NCI-H1092 (cell line): ENCODE measurements around the gene INHBA.

Experiments
- DNase-seq: peaks from one replicate; lab custom pipeline; 2025; lab: John Stamatoyannopoulos, UW

Gene INHBA

GRCh38 chr7:41702635-41703371 is at the start of gene INHBA:
TSS of gene INHBA (minus strand) at chr7:41703090. CDS start at chr7:41700374, 2,716 bp downstream.
- no peak for DNase-seq

GRCh38 chr7:41752615-41753014 is 49.7 kb upstream of the INHBA start:
- DNase-seq: no peak

DNA sequence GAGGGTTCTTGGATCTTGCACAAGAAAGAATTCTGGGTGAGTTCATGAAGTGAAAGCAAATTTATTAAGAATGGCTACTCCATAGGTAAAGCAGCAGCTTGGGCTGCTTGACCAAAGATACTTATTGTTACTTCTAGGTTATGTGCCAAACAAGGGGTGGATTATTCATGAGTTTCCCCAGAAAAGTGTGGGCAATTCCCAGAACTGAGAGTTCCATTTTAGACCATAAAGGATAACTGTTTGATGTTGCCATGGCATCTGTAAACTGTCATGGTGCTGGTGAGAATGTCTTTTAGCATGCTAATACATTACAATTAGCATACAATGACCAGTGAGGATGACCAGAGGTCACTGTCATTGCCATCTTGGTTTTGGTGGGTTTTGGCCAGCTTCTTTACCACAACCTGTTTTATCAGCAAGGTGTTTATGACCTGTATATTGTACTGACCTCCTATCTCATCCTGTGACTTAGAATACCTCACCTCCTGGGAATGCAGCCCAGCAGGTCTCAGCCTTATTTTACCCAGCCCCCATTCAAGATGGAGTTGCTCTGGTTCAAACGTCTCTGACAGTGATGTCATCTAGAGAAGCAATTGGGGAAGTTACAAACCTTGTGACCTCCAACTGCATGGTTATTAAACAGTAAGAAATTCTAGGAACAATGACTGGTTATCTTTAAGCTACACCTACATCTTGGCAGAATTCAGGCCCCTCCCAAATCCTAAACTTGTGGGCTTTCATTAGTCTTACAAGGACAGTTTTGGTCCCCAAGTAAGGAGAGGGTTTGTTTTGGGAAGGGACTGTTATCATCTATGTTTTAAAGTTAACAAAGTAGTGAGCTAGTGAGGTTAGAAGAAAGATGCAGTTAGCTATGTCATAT is 48.0 kb upstream of the INHBA start:
- DNase-seq: no peak

DNA sequence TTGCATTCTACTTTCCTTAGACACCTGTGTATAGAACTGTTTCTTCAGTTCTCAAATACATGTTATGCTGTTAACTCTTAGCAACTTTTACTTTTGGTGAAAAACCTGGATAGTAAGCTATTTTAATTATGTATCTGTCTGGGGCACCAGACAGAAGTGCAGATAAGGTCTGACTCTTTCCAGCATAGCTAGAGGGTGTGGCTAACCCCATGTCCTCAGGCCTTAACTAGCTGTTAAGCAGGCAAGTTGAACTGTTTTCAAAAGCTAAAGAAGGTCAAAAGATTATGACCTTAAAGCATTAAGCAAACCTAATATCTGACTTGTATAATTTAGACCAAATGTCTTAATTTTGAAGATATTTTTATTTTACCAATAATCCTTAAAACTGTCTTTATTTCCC is 45.1 kb upstream of the INHBA start:
- no peak for DNase-seq

- no peak for DNase-seq
These were observed 42.6 kb upstream of the INHBA start for GRCh38 chr7:41745451-41745850.

DNA sequence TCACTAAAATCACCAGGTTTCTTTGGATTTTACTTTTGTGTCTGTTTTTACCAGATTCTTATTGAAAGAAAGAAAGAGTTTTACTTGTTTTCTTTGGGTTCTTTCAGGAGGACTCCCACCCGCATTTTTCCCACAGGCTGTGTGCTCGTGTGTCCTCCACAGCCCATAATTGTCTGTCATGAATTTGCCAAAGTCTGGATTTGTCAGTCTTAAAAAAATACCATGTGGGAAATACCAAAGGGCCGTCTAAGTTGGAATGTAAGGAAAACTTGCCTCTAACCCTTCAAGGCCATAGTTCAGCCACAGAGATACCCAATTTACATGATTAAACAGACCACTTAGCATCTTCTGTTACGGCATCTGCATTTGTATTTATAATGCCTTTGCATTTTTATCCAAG is 41.3 kb upstream of the INHBA start:
- DNase-seq: no peak

DNA sequence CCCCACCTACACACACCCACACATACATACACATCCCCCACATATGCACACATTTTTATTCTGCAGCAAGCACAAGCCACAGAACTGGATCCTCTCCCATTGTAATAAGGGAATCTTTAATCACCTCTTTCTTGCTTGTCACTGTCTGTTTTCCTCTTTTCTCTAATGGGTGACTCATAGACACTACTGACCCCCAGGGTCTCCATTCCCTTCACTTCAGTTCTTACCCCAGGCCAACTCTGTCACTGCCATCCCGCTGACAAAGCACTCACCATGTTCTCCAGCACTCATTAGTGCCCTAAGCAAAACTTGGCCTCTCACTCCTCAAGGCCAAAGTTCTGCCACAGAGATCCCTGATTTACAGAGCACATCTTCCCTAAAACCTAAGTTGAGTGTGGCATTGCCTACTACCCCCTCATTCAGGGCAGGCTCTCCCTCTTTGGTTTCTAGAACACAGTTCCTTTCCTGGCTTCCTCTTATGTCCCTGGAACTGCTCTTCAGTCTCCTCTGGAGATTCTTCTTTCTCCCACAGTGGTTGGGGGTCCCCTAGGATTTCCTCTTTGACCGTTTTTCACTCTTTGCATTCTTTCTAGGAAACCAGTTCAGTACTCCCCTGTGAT is 39.6 kb upstream of the INHBA start:
- DNase-seq: no peak

GRCh38 chr7:41738806-41739205 is 35.9 kb upstream of the INHBA start:
- DNase-seq: no peak

- DNase-seq: no peak
These were observed 35.4 kb upstream of the INHBA start for GRCh38 chr7:41738336-41738735.

GRCh38 chr7:41735206-41735605 is 32.3 kb upstream of the INHBA start:
- no peak for DNase-seq

DNA sequence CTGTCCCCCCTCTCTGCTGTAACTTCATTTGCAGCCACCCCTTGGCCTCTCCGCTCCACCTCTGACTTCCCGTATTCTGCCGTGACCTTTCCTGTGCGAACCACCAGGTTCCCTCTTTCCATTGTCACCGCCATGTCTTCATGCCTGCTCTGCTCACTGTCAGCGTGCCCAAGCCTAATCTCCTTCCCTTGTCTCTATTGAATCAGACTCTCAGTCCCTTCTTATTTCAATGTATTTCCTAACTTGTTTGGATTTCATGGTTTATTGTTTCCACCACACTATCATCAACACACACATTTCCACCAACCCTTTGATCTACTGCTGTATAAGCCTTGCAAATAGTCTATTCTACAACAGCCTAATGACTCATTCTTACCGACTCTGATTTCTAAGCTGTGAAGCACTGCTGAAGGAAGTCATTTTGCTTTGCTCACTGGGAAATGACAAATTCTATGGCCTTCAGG is 30.0 kb upstream of the INHBA start:
- DNase-seq: no peak

DNA sequence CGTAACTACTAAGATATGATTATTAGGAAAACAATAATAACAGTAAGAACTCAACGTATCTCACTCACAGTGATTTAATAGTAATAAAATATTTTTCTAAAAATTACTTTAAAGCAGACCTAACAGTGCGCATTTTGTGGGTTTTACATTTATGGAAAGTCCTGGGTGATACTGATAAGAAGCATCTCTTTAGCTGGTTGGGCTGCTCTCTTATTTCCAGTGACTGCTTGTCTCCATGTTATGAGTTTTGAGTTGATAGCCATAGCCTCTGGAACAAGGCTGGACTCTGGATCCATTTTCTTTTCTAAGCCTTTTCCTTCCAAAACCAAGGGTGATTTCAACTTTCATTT is 29.5 kb upstream of the INHBA start:
- DNase-seq: no peak

GRCh38 chr7:41731493-41732435 is 28.9 kb upstream of the INHBA start:
- no peak for DNase-seq

DNA sequence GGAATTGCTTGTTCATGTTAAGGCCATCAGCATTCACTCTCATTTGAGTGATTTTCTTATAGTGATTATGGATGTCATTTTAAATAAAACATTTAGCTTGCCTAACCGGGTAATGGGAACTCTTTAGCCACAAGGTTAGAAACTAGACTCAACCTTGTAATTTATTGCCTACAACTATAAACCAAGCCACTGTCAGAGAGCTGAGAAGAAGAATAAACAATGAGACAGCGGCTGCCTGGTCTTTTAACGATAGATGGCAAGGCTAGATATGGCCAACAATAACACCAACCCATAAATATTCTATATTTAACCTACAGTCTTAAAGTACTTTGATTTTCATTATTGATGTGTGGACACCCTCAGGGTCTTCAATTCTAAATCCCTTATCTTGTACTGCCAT is 27.8 kb upstream of the INHBA start:
- DNase-seq: no peak

GRCh38 chr7:41730161-41730560 is 27.3 kb upstream of the INHBA start:
- no peak for DNase-seq

- no peak for DNase-seq
These were observed 26.2 kb upstream of the INHBA start for GRCh38 chr7:41729059-41729458.

- DNase-seq: no peak
These were observed 22.1 kb upstream of the INHBA start for GRCh38 chr7:41725013-41725412.

DNA sequence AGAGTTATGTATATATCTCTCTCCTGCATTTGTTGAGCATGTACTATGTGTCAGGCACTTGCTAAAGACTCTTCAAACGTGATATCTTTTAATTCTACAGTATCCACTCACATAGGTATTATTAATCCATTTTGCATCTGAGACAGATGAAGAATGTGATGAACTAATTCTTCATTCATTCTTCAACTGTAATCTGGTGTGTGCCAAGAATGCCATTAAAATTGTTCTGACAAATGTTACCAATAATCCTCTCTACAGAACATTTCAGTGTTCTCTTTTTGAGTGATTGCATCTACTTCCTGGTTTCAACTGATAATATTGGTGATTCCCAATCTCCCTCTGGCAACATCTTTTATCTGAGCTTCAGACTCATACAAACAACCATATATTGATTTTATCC is 18.0 kb upstream of the INHBA start:
- no peak for DNase-seq

DNA sequence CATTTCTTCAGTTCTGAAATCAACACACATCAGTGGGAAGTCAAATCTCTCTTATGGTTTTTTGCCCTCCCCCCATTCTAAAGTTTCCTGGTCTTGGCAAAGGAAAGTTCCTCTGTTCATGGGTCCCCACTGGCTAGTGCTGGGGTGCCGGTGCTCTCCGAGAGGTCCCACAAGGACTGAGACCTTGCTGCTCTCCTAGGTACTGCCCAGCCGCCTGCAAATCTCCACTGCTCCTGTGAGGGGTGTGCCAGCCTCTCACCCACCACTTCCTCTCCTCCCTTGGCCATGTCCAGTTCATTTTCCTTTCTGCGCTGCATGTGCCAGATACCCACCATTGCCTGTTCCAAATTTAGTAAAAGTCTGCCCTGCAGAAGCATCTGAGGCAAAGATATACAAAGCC is 17.2 kb upstream of the INHBA start:
- DNase-seq: no peak

- no peak for DNase-seq
These were observed 13.8 kb upstream of the INHBA start for GRCh38 chr7:41716691-41717090.

- DNase-seq: no peak
These were observed 12.1 kb upstream of the INHBA start for GRCh38 chr7:41715000-41715399.
